HCT116 (cell line): ENCODE results near the gene ENTR1. TPM values are rescaled to one million over a fixed set of nuclear protein-coding genes. Genes with fewer than 3 reads are reported as not detected.

ENCODE experiments used
- ATAC-seq: fragments of 200-7000 bp; cut with Tn5 transposase; 2 replicates; pipeline ENCODE4 v1.9.1; 2020; ENCODE audit warnings: mild to moderate bottlenecking, moderate library complexity
- BruUV-seq: library from RNA; stranded (reverse); fragments of 400-500 nt; replicated peaks from 2 replicates; lab custom pipeline; 2021; lab: Mats Ljungman, UMichigan
- CTCF ChIA-PET: fragments of 300-600 bp; sonication (Branson Sonifier 250); formaldehyde crosslinking; loops from one replicate; lab custom pipeline; 2021; ENCODE audit warnings: antibody characterized with exemption; lab: Charles Lee
- POLR2A ChIA-PET: fragments of 300-600, 350-600 bp; sonication (Branson Sonifier 250); formaldehyde crosslinking; loops from one replicate; lab custom pipeline; 2021; ENCODE audit warnings: antibody characterized with exemption; lab: Charles Lee
- RAD21 ChIA-PET, 2 experiments: fragments of 300-600 bp; sonication (Branson Sonifier 250); formaldehyde crosslinking; loops; one replicate each; lab custom pipeline; 2023; ENCODE audit warnings: low total read pairs in 2 of 2; ENCODE audit not compliant: uncharacterized antibody in 2 of 2, unreplicated experiment in 2 of 2, low non-redundant PET in 1 of 2; lab: Charles Lee
- DNase-seq: peaks from one replicate; pipeline ENCODE4 v3.0.0-alpha.2; 2010; ENCODE audit warnings: low read depth, low spot score
- H2AFZ ChIP-seq: fragments of 200-600 bp; shearing (Covaris generic), sonication (generic); 2 replicates; pipeline ENCODE4 v1.6.1; 2017; ENCODE audit warnings: low read depth, mixed run types, mixed read lengths, antibody characterized with exemption, low read length; ENCODE audit not compliant: poor library complexity, severe bottlenecking
- H3K27ac ChIP-seq: 2 replicates; pipeline ENCODE4 v1.5.1; 2012; ENCODE audit warnings: low read depth, low read length
- H3K27me3 ChIP-seq: fragments of 200-600 bp; sonication (generic); 2 replicates; pipeline ENCODE4 v1.6.1; 2016; ENCODE audit warnings: mixed run types, low read length, mixed read lengths; ENCODE audit not compliant: insufficient read depth
- H3K36me3 ChIP-seq, 2 experiments: fragments of 200-500 bp in 1 of 2; fragments of 200-600 bp in 1 of 2; sonication (Bioruptor generic) in 1 of 2; sonication (generic) in 1 of 2; 2 replicates each; pipeline versions ENCODE4 v1.5.1 to v1.6.1; 2014 to 2016; ENCODE audit warnings: low read length in 2 of 2, inconsistent platforms in 1 of 2, mixed read lengths in 1 of 2, mixed run types in 1 of 2; ENCODE audit not compliant: insufficient read depth in 2 of 2, control insufficient read depth in 1 of 2
- H3K4me1 ChIP-seq, 2 experiments: fragments of 200-600 bp in 1 of 2; sonication (generic) in 1 of 2; 2 replicates each; pipeline versions ENCODE4 v1.5.1 to v1.6.1; 2012 to 2017; ENCODE audit warnings: low read length in 2 of 2, inconsistent platforms in 1 of 2, mild to moderate bottlenecking in 1 of 2, mixed read lengths in 1 of 2, mixed run types in 1 of 2, moderate library complexity in 1 of 2; ENCODE audit not compliant: insufficient read depth in 2 of 2, control insufficient read depth in 1 of 2
- H3K4me2 ChIP-seq: fragments of 200-600 bp; sonication (generic); 2 replicates; pipeline ENCODE4 v1.6.1; 2017; ENCODE audit warnings: mixed run types, low read length, mixed read lengths
- H3K4me3 ChIP-seq, 2 experiments: fragments of 200-600 bp in 1 of 2; sonication (generic) in 1 of 2; replicated peaks in 1 of 2; 2 replicates each; pipeline ENCODE4 v1.5.1; 2011 to 2016; ENCODE audit warnings: low read length in 2 of 2, control low read depth in 1 of 2, low read depth in 1 of 2, mild to moderate bottlenecking in 1 of 2, mixed read lengths in 1 of 2, mixed run types in 1 of 2
- H3K79me2 ChIP-seq: fragments of 200-600 bp; sonication (generic); 2 replicates; pipeline ENCODE4 v1.6.1; 2017; ENCODE audit warnings: mild to moderate bottlenecking, mixed run types, low read length, moderate library complexity, mixed read lengths; ENCODE audit not compliant: insufficient read depth
- H3K9ac ChIP-seq: fragments of 200-600 bp; sonication (generic); 2 replicates; pipeline ENCODE4 v1.6.1; 2016; ENCODE audit warnings: low read length, mixed read lengths
- H3K9me2 ChIP-seq: fragments of 200-600 bp; sonication (generic), shearing (Covaris generic); 2 replicates; pipeline ENCODE4 v1.6.1; 2017; ENCODE audit warnings: mixed run types, mild to moderate bottlenecking, moderate library complexity; ENCODE audit not compliant: insufficient read depth
- H3K9me3 ChIP-seq, 2 experiments: fragments of 200-500 bp in 1 of 2; fragments of 200-600 bp in 1 of 2; sonication (Bioruptor generic) in 1 of 2; sonication (generic) in 1 of 2; 2 replicates each; pipeline ENCODE4 v1.6.1; 2014 to 2017; ENCODE audit warnings: low read length in 2 of 2, mixed read lengths in 2 of 2, inconsistent platforms in 1 of 2, low read depth in 1 of 2, mild to moderate bottlenecking in 1 of 2, mixed run types in 1 of 2, moderate library complexity in 1 of 2; ENCODE audit not compliant: control insufficient read depth in 1 of 2, insufficient read depth in 1 of 2
- H4K20me1 ChIP-seq: fragments of 200-600 bp; sonication (generic), shearing (Covaris generic); 2 replicates; pipeline ENCODE4 v1.6.1; 2017; ENCODE audit warnings: mixed run types, mild to moderate bottlenecking, moderate library complexity; ENCODE audit not compliant: insufficient read depth
- CTCF ChIP-seq, 3 experiments: fragments of 200-600 bp in 1 of 3; sonication (generic) in 1 of 3; IDR thresholded peaks in 2 of 3; conservative IDR thresholded peaks in 1 of 3; 2 replicates each; pipeline ENCODE4 v1.5.1; 2012 to 2017; ENCODE audit warnings: low read depth in 2 of 3, low read length in 2 of 3, antibody characterized with exemption in 1 of 3, borderline replicate concordance in 1 of 3, control low read depth in 1 of 3, mild to moderate bottlenecking in 1 of 3, mixed read lengths in 1 of 3, mixed run types in 1 of 3, moderate library complexity in 1 of 3; ENCODE audit not compliant: insufficient read depth in 1 of 3
- ELF1 ChIP-seq: IDR thresholded peaks from 2 replicates; pipeline ENCODE4 v1.6.1; 2012; ENCODE audit warnings: low read depth, borderline replicate concordance
- JUND ChIP-seq: IDR thresholded peaks from 2 replicates; pipeline ENCODE4 v1.6.1; 2012
- POLR2A ChIP-seq: IDR thresholded peaks from 2 replicates; pipeline ENCODE4 v1.7.0; 2011; ENCODE audit warnings: borderline replicate concordance; ENCODE audit not compliant: insufficient read depth, insufficient read length; ENCODE audit errors: extremely low read depth
- POLR2AphosphoS5 ChIP-seq: IDR thresholded peaks from 2 replicates; pipeline ENCODE4 v1.6.1; 2011; ENCODE audit warnings: mild to moderate bottlenecking, low read depth, low read length, moderate library complexity
- RAD21 ChIP-seq: IDR thresholded peaks from 2 replicates; pipeline ENCODE4 v1.6.1; 2012; ENCODE audit warnings: low read depth, mild to moderate bottlenecking
- SRF ChIP-seq: IDR thresholded peaks from 2 replicates; pipeline ENCODE4 v1.6.1; 2012; ENCODE audit warnings: low read depth
- TCF7L2 ChIP-seq: IDR thresholded peaks from 2 replicates; pipeline ENCODE4 v1.7.0; 2011; ENCODE audit warnings: borderline replicate concordance, inconsistent platforms; ENCODE audit not compliant: insufficient read depth, insufficient read length; ENCODE audit errors: extremely low read depth
- YY1 ChIP-seq: IDR thresholded peaks from 2 replicates; pipeline ENCODE4 v1.6.1; 2011; ENCODE audit warnings: low read length, low read depth, moderate library complexity, mild to moderate bottlenecking; ENCODE audit not compliant: insufficient replicate concordance; ENCODE audit errors: extremely low read depth
- ZNF274 ChIP-seq: fragments of 200-500 bp; sonication (Bioruptor generic); IDR thresholded peaks from 2 replicates; pipeline ENCODE4 v1.6.1; 2014; ENCODE audit warnings: mild to moderate bottlenecking, low read depth, low read length, inconsistent platforms
- intact Hi-C: fragments of 100-400 bp; cut with micrococcal nuclease; formaldehyde crosslinking; loops from 2 replicates; pipeline ENCODE4 v1.10.0; 2022
- total RNA-seq: library from RNA; stranded (reverse); gene quantifications from one replicate; pipeline ENCODE4 v1.2.1, GENCODE V29; 2021; ENCODE audit not compliant: unreplicated experiment

The ENTR1 gene
- total RNA-seq, 1 experiment from 2014 or later, result 119 TPM

- BruUV-seq, result no TSS peak
These were observed 52.4 kb downstream of the ENTR1 start for GRCh38 chr9:136358016-136358415.

More at GRCh38 chr9:136358016-136358415, 52.4 kb downstream of the ENTR1 start:
- H3K36me3 ChIP-seq, result no peaks in the 10 kb centered on the region; a peak in 1 of 4 replicates
- no peaks in the 10 kb centered on the region for H3K9me2 ChIP-seq
- ATAC-seq (no peak), DNase-seq (no peak)
- no peak overlapping the region for H3K27ac ChIP-seq
- TF ChIP-seq ELF1 (no peak), TCF7L2 (no peak), JUND (no peak), CTCF (IDR thresholded peaks at IDR 0.05 in 2 of 3, conservative IDR thresholded peaks at IDR 0.05 in 1 of 3; ENCODE audit: borderline replicate concordance in 1 of 3, insufficient read depth in 1 of 3, low read depth in 2 of 3, low read length in 2 of 3) (no peak), POLR2AphosphoS5 (no peak), SRF (no peak), YY1 (no peak), RAD21 (no peak), POLR2A (no peak), ZNF274 (no peak)
- RAD21 ChIA-PET, result no interaction called here
- POLR2A ChIA-PET, result no interaction called here
- H3K4me3 ChIP-seq, result no peak overlapping the region
- no peaks in the 10 kb centered on the region for H3K9me3 ChIP-seq
- H4K20me1 ChIP-seq, result no peaks in the 10 kb centered on the region
- no peaks in the 10 kb centered on the region for H3K27me3 ChIP-seq
- CTCF ChIA-PET, result no interaction called here
- no peak overlapping the region for H2AFZ ChIP-seq
- peaks cover 14 to 31% of the 10 kb centered on the region in 2 experiments for H3K4me1 ChIP-seq
- H3K9ac ChIP-seq, result no peak overlapping the region
- no peak overlapping the region for H3K4me2 ChIP-seq
- no peaks in the 10 kb centered on the region for H3K79me2 ChIP-seq
- intact Hi-C loops, result no loop called here
